T-helper 2 cell treated with Interferon-gamma antibody and Interleukin-4, amounts not matched to agents 100 ng/mL and 5 ng/mL, for 36 hours (primary cell): ENCODE results near the gene DLG2. TPM values are rescaled to one million over a fixed set of nuclear protein-coding genes. Genes with fewer than 3 reads are reported as not detected.
"Not testable (repeated sequence)": the region's sequence is repeated elsewhere in the genome, so short reads cannot be mapped to it uniquely, and the experiment has no call there.

Source experiments
- intact Hi-C: fragments of 100-400 bp; cut with micrococcal nuclease; formaldehyde crosslinking; loops from one replicate; pipeline ENCODE4 v1.15.1; 2023
- total RNA-seq: library from RNA; stranded (reverse); gene quantifications from 2 replicates; pipeline ENCODE4 v1.2.3, GENCODE V29; 2022

Gene DLG2
- total RNA-seq, 1 donor from 2014 or later, result 1.0 TPM

- intact Hi-C loops, result loop anchor here (1.0 to 5.0 kb wide), 5 partner anchors 17 to 600 kb away; partner anchors contain the start of genes PICALM and TMEM126B
Measured at GRCh38 chr11:85647078-85647477, 19.9 kb upstream of the DLG2 start.

- intact Hi-C loops, result no loop called here
Measured at GRCh38 chr11:85643191-85643614, 16.1 kb upstream of the DLG2 start.

GRCh38 chr11:85634747-85635146 lies 7.6 kb upstream of the DLG2 start:
- intact Hi-C loops, result no loop called here

GRCh38 chr11:85628771-85629341 lies 1.7 kb upstream of the DLG2 start:
- intact Hi-C loops, result loop anchor here (1.0 to 10.0 kb wide), 11 partner anchors 18 to 914 kb away; partner anchors contain the start of genes HIKESHI, PICALM and TMEM126A

GRCh38 chr11:85627998-85628770 lies 1.0 kb upstream of the DLG2 start, which contains the start of gene TMEM126B:
Gene TMEM126B, plus strand, starts transcription at chr11:85628593. Its CDS starts 15 bp downstream, at chr11:85628608.
- intact Hi-C loops, result loop anchor here (1.0 to 10.0 kb wide), 11 partner anchors 19 to 913 kb away; partner anchors contain the start of genes HIKESHI, PICALM and TMEM126A

GRCh38 chr11:85626496-85626895 lies 648 bp downstream of the DLG2 start:
- intact Hi-C loops, result loop anchor here (10.0 kb wide), 1 partner anchor 912 kb away; no protein-coding TSS in a partner anchor

GRCh38 chr11:85620256-85620655 lies 6.9 kb downstream of the DLG2 start:
- intact Hi-C loops, result loop anchor here (10.0 kb wide), 1 partner anchor 905 kb away; no protein-coding TSS in a partner anchor

GRCh38 chr11:85619499-85619898 lies 7.6 kb downstream of the DLG2 start:
- intact Hi-C loops, result no loop called here

GRCh38 chr11:85611643-85612042 lies 15.5 kb downstream of the DLG2 start:
- intact Hi-C loops, result not testable (repeated sequence)

GRCh38 chr11:85609286-85609685 lies 17.9 kb downstream of the DLG2 start:
- intact Hi-C loops, result not testable (repeated sequence)

- intact Hi-C loops, result not testable (repeated sequence)
Measured at GRCh38 chr11:85608621-85609020, 18.5 kb downstream of the DLG2 start.

GRCh38 chr11:85606237-85606636 lies 20.9 kb downstream of the DLG2 start:
- intact Hi-C loops, result not testable (repeated sequence)

- intact Hi-C loops, result no loop called here
Measured at GRCh38 chr11:85603220-85603619, 23.9 kb downstream of the DLG2 start.

GRCh38 chr11:85602526-85603213 lies 24.5 kb downstream of the DLG2 start:
- intact Hi-C loops, result no loop called here

- intact Hi-C loops, result loop anchor here (5.0 to 10.0 kb wide), 6 partner anchors 346 to 1318 kb away; no protein-coding TSS in a partner anchor
Measured at GRCh38 chr11:85599083-85599482, 28.1 kb downstream of the DLG2 start.

- intact Hi-C loops, result loop anchor here (5.0 to 10.0 kb wide), 6 partner anchors 348 to 1320 kb away; no protein-coding TSS in a partner anchor
Measured at GRCh38 chr11:85596886-85597285, 30.3 kb downstream of the DLG2 start.

- intact Hi-C loops, result loop anchor here (1.0 to 10.0 kb wide), 10 partner anchors 33 to 1322 kb away; partner anchors contain the start of genes CCDC83 and TMEM126B
Measured at GRCh38 chr11:85595285-85595884, 31.8 kb downstream of the DLG2 start.

- intact Hi-C loops, result loop anchor here (10.0 kb wide), 3 partner anchors 354 to 1224 kb away; no protein-coding TSS in a partner anchor
Measured at GRCh38 chr11:85590848-85591483, 36.2 kb downstream of the DLG2 start.

GRCh38 chr11:85589373-85589772 lies 37.8 kb downstream of the DLG2 start:
- intact Hi-C loops, result no loop called here

GRCh38 chr11:85582111-85582510 lies 45.0 kb downstream of the DLG2 start:
- intact Hi-C loops, result no loop called here
